Retina (tissue), 1 donor: Measurements from ENCODE around the gene PLEKHJ1.

Source experiments
- DNase-seq: peaks from one replicate; pipeline ENCODE4 v3.0.0-alpha.2; 2016

The PLEKHJ1 gene

DNA sequence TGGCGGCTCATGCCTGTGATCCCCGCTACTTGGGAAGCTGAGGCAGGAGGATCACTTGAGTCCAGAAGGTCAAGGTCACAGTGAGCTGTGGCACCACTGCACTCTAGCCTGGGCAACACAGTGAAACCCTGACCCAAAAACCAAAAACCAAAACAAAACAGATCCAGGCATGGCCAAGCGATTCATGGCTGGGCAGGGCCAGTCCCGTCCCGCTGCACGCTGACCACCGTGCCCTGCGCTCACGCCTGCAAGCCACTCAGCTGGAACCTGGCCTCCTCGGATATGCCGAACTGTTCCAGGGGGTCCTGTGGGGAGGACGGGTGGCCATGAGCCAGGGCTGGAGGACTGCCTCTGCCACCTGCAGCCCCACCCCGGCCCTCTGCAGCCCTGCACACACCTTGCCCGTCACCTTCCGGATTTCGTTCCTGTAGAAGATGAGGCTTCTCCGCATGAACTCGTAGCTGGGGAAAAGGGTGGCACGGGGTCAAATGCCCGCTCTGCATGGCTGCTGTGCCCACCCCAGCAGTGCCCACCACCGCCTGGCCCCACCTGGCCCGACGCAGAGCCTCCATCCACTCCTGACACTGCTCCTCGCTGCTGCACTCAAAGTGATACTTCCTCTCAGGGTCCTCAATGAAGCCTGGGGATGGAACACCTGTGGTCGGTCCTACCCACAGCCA lies 2.4 kb downstream of the PLEKHJ1 start:
- DNase-seq, result no peak

DNA sequence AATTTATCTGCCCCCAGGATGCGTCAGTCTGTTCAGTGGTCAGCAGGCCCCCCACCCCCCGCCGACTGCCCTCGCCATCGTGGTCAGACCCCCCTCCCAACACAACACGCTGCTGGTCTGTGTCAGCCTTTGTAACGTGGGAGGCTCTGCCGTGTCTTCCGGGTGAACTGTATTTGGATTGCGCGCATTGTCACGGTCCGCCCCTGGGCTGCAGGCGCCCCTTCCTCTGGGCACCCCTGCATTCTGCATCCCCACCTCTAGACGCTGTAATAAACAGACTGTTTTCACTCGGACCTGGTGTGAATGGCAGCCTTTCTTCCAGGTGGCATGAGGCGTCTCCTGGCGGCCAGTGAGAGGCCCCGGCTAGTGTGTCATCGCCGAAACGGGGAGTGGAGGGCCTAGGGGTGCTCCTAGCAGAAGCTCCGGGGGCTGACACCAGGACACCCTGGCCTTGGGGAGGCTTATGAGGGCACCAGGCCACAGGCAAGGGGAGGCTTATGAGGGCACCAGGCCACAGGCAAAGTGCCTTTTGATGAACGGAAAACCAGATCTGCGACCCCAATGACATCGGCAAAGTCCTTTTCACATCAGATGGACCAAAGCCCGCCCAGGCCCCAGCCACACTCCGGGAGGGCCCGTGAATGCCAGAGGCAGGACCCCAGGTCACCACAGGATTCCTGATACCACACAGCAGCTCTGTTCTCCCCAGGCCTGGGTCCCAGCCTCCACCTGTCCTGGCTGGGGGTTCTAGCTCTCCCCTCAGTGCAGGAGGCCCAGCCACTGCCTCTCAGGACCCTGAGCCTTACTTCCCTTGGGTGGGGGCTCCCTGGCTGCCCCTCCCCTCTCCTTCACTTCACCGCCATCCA lies 3.6 kb downstream of the PLEKHJ1 start:
- DNase-seq, result no peak

DNA sequence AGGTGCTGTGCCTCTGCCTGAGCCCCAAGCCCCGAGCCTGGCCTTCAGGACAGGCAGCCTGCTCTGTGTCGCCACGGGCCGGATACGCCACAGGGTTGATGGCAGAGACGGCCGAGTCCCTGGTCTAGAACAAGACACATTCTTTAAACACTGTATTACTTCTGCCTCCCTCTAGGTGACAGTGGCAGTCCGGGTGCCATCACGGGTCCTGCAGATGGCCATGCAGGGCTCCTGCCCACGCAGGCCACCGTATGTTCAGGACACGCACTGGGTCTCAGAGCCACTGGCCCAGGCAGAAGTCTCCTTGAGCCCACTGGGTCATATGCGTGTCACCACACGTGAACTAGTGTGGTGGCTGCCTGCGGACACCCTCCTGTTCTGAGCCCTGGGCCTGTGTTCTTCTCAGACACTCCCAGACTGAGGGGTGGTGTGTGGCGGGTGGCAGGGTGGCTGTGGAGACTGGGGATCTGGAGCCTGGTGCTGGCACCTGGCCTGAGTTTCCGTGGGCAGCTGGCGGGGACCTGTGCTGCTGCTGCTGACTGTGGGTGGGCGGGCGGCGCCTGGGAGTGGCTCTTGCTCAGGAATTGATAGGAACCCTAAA lies 4.4 kb downstream of the PLEKHJ1 start:
- no peak for DNase-seq

DNA sequence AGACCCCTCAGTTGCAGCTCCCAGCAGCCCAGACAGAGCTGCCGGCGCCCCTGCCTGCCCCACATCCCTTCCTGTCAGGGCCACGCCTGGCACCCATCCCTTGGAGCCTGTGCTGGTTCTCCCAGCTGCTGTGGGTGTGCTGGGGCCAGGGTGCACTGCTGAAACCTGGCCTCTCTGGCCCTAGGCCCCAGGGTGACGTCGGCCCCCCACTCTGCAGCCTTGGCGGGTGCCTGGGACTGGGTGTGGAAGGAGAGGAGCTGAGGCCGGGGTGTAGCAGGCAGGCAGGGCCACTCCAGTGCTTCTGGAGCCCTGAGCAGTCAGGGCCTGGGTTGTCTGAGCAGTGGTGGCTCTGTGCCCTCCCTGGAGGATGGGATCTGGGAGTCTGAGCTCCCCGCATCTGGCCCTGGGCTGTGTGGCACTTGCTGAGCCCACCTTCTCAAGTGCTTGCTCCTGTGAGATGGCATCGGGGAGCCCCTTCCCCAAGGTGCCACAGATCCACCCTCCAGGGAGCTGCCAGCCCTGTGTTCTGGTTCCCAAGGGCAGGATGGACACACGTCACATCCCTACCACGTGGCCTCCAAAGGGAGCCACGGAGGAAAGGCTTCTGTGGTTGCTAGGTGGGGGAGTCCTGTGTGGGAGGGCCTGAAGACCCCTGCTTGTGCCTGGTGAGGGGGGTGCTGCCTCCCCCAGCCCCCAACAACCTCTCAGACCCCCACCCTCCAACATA lies 5.2 kb downstream of the PLEKHJ1 start:
- no peak for DNase-seq

DNA sequence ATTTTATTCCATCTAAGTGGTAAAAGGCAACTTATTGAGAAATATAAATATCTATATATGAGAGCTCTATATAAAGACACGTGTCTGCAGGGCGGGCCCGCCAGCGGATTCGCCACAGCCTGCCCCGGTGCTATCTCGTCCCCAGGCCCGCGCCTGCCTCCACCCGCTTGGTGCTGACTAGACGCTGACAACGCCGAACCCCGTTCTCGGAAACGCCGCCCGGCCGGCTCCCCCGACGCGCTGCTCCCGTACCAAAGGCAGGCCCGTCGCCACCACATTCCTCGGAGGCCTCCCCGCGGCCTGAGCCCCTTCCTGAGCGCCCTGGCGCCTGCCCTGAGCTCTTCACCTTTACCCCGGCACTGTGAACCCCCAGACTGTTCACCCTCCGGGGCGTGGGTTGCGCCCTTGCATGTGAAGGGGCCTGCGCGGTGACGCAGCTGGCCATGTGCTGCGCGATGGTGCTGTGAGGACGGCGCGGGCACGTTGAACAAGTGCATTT lies 6.0 kb downstream of the PLEKHJ1 start:
- no peak for DNase-seq

DNA sequence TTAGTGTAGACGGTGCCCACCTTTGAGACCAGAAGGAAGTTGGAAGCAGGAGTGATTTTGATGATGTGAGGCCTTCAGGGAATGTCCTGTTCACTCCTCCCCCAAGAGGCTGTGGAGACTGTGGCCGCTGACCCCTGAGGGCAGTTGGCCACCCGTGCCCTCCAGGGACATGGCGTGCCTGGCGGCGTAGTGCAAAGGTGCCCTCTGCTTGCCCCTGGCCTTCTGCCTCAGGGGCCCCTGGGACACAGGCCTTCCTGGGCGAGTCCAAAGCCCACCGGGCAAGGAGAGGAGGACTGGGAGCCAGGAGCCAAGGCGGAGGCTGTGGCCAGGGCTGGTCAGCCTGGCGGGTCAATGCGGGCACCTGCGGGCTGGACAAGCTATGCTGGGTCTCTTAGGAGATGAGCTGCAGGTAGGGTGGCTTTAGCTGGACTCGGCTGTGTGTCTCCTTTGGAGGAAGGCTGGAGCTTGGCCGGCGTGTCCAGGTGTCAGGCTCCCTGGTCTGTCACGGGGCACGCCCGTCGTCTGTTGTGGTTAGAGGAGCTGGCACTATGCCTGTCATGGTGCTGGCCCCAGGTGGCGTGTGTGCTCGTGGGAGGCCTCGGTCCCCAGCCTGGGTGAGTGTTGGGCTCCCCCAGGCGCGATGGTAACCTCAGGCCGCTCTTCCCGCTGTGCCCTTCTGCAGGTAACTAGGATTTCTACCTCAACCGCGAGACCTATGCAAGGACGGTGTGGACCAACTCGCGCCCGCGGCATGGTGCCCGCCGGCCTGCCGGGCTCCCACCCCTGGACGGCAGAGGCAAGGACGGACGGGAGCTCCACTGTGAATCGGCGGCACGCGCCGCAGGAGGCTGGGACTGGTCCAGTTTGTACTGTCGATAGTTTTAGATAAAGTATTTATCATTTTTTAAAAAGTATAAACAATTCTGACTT lies 6.8 kb downstream of the PLEKHJ1 start:
- no peak for DNase-seq

DNA sequence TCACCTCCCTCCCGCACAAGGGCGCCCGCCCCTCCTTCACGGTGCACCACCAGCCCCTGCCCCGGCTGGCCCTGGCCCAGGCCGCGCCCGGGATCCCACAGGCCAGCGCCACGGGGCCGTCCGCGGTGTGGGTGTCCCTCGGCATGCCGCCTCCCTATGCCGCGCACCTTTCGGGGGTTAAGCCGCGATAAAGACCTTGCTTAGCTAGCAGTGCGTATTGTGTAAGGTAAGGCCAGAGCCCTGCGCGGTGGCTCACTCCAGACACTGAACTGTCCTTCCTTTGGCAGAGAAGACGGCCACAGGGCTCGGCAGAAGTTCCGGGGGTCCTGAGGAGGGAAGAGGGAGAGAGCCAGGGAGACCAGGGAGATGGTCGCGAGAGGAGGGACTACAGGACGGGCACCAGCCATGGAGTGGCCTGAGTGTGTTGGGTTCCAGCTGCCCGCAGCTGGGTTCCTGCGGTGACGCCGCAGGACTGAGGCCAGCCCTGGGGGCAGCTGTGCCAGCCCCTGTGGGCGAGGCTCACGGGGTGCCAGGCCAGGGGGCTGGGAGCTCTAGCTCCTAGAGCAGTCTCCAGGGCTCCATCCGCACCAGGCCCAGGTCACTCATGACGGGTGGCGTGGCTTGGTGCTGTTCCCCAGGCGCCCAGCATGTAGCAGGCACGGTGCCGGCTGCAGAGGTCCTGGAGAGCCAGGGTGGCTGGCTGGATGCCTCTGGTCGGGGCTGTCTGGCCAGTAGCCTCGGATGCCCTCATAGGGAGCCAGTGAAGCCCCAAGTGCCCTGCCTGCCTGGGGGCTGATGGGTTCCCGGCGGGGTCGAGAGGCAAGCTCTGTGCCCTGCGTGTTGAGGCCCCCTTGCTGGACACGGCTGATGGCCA lies 7.7 kb downstream of the PLEKHJ1 start:
- no peak for DNase-seq

DNA sequence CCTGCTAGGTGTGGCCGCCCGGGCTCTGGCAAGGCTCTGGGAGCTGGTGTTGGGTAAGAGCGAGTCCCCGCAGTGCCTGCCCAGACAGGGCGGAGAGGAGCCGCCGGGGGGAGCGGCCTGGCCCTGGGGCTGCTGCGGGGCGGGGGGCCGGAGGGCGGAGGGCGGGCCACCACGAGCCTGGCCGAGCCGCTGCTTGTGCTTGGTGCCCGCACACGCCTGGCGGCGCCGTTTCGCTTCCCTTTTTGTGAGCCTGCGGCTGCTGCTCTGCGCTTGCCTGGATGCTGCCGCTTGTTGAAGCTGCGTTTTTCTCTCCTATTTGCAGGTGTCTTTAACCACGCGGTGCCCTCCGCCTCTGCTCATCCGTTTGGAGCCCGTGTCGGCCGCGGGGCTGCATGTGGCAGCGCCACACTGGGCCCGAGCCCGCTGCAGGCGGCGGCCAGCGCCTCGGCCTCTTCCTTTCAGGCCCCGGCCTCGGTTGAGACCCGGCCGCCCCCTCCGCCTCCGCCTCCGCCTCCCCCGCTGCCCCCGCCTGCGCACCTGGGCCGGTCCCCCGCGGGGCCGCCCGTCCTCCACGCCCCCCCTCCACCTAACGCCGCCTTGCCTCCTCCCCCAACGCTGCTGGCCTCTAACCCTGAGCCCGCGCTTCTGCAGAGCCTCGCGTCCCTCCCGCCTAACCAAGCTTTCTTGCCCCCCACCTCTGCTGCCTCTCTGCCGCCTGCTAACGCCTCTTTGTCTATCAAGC lies 8.5 kb downstream of the PLEKHJ1 start:
- DNase-seq, result no peak

DNA sequence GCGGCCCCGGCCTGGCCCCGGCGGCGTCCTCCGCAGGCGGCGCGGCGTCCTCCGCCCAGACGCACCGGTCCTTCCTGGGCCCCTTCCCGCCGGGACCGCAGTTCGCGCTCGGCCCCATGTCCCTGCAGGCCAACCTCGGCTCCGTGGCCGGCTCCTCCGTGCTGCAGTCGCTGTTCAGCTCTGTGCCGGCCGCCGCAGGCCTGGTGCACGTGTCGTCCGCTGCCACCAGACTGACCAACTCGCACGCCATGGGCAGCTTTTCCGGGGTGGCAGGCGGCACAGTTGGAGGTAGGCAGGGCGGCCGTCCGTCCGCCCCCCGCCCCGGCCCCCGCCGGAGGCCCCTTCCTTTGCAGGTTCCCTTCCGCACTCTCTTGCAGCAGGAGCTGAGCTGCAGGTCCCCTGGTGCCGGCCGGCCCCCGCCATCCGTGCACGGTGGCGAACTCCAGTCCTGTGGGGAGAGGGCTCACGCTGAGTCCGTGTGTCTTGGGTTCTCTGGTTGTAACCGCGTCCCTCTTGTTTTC lies 9.2 kb downstream of the PLEKHJ1 start:
- DNase-seq, result no peak

DNA sequence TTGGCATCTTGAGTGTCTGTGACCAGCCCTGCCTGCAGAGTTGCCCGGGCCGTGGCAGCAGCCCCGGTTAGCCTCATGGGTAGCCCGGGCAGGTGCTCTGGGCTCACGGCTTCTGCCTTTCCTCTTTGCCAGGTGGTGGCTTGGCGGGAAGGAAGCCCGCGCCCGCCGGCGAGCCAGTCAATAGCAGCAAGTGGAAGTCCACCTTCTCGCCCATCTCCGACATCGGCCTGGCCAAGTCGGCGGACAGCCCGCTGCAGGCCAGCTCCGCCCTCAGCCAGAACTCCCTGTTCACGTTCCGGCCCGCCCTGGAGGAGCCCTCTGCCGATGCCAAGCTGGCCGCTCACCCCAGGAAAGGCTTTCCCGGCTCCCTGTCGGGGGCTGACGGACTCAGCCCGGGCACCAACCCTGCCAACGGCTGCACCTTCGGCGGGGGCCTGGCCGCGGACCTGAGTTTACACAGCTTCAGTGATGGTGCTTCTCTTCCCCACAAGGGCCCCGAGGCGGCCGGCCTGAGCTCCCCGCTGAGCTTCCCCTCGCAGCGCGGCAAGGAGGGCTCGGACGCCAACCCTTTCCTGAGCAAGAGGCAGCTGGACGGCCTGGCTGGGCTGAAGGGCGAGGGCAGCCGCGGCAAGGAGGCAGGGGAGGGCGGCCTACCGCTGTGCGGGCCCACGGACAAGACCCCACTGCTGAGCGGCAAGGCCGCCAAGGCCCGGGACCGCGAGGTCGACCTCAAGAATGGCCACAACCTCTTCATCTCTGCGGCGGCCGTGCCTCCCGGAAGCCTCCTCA lies 9.9 kb downstream of the PLEKHJ1 start:
- DNase-seq, result no peak

DNA sequence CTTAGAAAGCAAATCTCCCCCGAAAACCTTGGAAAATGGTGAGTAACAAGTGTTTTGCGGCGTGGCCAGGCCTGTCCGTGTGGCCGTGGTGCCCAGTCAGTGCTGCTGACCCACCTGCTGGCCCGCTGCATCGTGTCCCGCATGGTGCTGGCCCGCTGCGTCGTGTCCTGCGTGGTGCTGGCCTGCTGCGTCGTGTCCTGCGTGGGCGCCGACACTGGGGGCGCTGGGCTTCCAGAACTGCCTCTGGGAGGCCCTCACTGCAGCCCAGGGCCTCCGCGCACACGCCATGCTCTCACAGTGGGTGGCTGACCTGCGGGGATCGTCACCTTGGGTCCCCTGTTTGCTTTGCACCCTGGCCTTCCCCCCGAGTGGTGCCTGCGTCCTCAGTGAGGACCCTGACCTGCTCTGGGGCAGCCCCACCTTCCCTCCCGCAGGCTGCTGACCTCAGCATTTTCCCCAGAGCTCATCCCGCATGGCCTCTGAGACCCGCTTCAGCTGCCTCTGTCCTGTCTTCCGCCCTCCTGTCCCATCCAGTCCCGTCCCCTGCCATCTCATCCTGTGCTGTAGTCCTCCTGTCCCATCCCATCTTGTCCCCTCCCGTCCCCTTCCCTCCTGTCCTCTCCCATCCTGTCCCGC lies 10.6 kb downstream of the PLEKHJ1 start:
- no peak for DNase-seq

DNA sequence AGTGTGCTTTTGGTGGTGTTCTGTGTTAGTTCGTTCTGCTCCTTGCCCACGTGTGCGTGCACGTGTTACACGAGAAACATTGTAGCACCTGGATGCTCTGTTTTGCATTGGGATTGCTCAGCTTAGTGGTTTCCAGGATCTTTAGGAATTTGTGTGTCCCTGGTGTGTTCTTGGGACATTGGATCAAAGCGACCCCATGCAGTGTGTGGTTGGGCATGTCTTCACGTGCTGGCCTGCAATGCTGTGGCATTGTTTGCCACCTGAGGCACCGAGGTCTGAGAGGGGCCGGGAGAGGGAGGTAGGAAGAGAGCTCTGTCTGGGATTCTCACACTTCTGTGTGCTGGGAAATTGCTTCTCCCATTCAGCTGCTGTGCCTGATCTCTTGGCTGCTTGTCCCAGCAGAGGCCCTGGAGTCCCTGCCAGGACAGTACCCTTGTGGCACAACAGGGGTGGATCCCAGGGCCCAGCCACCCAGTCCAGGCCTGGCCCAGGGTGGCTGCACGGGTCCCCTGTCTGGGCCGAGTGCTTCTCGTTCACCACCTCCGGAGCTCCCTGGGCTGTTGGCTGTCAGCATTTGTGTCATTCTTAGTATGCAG lies 11.3 kb downstream of the PLEKHJ1 start:
- DNase-seq, result no peak

DNA sequence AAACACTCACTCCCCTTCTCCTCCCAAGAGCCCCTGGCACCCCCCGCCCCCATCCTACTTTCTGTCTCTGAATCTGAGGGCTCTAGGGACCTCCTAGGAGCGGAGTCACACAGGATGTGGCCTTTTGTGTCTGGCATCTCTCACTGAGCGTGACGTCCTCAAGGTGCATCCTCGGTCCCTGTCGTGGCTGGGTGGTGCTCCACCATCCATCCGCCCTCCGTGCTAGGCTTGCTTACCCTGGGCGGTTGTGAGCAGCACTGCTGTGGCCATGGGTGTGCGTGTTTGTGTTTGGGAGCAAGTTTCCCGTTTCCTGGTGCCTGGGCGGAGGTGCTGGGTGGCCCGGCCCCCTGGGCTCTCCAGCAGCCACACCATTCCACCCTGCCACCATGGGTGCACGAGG lies 12.2 kb downstream of the PLEKHJ1 start:
- no peak for DNase-seq

DNA sequence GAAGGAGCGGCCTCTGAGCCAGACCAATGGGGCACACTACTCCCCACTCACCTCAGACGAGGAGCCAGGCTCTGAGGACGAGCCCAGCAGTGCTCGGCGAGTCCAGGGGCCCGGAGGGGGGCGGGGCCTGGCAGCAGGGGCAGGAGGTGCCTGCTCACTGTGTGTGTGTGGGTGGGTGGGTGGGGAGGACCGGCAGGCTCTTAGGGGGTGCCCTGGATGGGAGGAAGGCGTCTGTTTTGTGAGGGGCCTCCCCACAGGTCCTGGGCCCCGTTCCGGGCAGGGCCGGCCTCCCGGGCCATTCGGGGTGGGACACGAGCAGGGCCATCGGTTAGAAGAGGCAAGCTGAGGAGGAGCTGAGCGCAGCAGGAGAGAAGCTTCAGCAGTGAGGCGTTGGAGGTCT lies 12.7 kb downstream of the PLEKHJ1 start:
- no peak for DNase-seq

DNA sequence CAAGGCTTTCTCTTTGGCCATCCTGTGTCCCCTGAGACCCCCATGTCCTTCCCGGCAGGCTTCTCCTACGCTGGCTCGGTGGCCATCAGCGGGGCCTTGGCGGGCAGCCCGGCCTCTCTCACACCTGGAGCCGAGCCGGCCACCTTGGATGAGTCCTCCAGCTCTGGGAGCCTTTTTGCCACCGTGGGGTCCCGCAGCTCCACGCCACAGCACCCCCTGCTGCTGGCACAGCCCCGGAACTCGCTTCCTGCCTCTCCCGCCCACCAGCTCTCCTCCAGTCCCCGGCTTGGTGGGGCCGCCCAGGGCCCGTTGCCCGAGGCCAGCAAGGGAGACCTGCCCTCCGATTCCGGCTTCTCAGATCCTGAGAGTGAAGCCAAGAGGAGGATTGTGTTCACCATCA lies 14.2 kb downstream of the PLEKHJ1 start:
- no peak for DNase-seq

DNA sequence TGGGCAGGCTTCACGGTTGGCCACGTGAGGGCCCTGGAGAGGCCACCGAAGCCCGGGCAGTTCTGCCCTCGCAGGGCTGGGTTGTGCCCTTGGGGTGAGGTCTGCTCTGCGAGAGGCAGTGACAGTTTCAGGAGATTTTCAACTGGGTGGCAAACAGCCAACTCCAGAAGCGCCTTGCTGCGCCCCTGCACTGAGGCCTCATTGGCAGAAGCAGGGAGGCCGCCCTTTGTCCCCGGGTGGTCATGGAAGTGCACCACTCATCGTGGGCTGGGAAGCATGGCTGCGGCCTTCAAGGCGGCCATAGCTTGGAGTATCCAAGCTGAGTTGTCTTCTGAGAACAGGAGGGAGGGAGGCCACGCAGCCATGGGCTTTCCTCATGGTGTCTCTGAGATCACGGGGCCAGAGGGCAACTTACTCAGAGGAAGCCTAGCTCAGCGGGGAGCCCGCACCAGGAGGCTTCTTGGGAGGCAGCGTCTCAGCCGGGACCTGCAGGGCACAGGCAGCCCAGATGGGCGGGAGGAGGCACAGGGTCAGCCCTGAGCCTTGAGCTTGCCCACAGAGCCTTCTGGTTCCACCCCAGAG lies 14.8 kb downstream of the PLEKHJ1 start:
- no peak for DNase-seq

DNA sequence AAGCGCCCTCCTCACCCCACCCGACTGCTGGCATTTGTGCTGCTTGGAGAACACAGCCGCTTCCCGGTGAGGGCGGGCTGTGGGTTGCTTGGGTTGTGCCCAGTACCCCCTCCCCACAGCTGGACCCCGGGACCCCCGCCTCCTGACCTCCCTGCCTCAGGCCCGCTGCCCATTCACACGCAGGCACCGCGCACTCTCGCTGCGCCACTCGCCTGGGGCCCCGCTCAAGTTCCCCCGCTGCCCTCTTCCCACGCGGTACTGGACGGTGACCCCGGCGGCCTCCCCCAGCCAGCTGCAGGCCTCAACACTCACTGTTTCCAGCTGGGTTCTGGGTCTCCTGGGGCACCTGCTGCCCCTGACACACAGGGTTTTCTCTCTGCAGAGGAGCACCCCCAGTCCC lies 16.4 kb downstream of the PLEKHJ1 start:
- DNase-seq, result no peak

DNA sequence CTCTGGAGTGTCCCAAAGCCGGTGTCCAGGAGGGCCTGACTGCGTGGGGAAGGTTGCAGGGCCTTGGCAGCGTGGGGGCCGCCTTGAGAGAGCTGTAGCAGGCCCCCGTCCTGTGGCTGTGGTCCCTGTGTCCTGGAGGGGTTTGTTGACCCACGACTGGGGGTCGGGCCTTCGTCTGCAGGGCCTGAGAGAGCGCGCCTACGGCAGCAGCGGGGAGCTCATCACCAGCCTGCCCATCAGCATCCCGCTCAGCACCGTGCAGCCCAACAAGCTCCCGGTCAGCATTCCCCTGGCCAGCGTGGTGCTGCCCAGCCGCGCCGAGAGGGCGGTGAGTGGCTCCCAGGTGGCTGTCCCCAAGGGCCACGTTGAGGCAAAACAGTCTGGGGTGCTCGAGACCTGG lies 18.5 kb downstream of the PLEKHJ1 start:
- DNase-seq, result no peak
